ENCODE results near the gene OPTC.
A peak's percentile ranks its signal among the peaks of the same experiment; 100 is the strongest.
"Not testable (repeated sequence)": the region's sequence is repeated elsewhere in the genome, so short reads cannot be mapped to it uniquely, and the experiment has no call there.

The OPTC gene, protein sequence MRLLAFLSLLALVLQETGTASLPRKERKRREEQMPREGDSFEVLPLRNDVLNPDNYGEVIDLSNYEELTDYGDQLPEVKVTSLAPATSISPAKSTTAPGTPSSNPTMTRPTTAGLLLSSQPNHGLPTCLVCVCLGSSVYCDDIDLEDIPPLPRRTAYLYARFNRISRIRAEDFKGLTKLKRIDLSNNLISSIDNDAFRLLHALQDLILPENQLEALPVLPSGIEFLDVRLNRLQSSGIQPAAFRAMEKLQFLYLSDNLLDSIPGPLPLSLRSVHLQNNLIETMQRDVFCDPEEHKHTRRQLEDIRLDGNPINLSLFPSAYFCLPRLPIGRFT

DNA sequence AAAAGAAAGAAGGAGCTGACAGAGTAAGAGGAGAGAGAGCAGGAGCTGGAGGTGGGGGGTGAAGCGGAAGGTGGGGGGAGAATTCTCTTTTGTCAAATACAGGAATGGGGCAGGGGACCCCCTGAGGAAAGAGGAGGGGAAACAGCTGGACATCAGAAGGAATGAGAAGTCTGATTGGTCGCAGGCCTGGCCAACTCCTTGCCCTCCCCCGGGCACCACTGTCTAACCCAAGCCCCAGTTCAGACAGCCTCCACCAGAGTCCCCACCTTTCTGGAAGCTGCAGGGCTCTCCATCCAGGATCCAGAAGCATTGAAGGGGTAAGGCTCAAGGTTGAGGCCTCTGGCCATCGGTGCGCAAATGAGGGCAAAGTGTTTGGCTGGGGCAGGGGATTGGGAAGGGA, at the start of gene OPTC:
TSS of gene OPTC (plus strand) at position 253 of the 400 bp plus-strand sequence. CDS start 1,853 bp downstream, outside the sequence.
- DNase-seq = no peak

DNA sequence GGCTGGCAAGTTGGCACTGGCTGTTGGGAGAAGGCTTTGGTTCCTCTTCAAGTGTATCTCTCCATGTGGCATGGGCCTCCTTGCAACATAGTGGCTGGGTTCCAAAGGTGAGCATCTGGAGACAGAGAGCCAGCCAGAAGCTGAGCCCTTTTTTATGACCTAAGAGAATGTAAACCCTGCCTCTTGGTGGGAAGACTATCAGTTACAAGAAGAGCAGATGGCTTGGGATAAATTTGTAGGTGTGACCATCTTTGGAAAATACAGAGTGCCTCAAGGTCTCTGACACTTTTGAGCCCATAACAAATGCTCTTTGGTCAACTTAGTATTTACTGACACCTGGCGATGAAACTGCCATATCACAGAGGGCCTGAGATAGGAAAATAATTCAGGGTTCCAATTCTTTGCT, 49.8 kb upstream of the OPTC start:
- DNase-seq = no peak

DNA sequence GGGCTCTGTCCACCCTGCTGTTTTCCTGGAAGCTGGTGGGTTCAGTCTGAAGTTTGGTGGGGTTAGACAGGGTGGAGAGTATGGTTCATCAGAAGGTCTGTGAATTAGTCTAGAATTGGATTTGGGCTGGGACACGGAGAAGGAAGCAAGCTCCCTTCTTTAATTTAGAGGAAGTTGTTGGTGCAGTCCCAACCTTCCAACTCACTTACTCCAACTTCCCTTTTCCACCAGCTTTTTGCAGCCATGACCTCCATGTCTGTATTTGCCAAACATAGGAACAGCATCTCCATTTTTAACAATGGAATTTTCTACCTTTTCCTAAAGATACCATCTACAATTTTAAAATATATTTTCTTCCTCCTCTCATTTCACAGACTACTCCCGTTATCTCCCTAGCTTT, 46.8 kb upstream of the OPTC start:
- DNase-seq = no peak

DNA sequence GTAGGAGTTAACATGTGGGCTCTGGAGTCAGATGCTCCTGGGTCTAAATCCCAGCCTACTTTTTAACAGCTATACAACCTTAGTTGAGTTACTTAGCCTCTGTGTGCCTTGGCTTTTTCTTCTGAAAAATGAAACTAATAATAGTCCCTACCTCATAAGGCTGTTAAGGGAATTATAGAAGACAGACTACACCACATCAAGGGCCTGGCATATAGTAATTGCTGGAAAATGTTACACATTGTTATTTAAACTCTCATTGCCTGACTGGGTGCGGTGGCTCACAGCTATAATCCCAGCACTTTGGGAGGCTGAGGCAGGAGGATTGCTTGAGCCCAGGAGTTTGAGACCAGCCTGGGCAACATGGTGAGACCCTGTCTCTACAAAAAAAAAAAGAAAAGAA, 46.4 kb upstream of the OPTC start:
- DNase-seq = not testable (repeated sequence)

DNA sequence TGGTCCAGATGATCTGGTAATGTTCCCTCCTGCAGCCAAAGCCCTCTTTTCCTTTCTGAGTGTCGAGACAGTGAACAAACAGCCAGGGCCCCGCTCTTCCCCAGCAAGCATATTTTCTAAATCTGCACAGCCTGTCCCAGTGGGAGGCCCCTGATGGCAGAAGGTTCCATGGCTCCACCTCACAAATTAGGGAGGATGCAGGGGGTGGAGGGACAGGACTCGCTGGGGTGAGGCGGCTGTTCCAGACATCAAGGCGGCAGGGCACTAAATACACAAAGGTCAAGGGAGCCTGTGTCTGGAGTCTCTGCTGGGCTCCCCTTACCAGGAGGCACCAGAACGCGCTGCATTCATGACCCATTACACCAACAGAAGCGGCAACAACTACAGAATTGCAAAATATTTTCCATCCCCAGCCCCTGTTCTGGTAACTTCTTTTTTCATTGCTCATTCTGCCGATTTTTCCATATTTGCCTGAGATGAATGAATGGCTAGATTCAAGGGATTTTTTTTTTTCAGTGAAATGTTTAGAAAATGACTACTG, 45.4 kb upstream of the OPTC start:
- DNase-seq = no peak

DNA sequence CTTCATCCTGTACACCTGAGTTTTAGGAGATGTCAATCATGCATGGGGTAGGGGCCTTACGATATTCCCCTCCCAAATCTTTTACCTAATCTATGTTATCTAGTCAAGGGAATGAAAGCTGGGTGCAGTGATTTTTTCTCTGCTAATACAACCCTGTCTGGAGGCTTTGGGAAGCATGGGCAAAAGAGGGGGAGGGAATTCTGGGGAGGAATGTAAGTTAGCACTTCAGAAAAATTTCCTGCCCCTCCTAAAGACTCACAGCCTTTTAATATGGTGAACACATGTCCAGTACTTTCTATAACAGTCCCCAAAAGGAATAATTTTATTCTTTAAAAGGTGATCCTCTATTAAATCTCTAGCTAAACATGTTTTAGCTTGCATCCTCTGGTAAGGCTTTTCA, 44.0 kb upstream of the OPTC start:
- no peak for DNase-seq

DNA sequence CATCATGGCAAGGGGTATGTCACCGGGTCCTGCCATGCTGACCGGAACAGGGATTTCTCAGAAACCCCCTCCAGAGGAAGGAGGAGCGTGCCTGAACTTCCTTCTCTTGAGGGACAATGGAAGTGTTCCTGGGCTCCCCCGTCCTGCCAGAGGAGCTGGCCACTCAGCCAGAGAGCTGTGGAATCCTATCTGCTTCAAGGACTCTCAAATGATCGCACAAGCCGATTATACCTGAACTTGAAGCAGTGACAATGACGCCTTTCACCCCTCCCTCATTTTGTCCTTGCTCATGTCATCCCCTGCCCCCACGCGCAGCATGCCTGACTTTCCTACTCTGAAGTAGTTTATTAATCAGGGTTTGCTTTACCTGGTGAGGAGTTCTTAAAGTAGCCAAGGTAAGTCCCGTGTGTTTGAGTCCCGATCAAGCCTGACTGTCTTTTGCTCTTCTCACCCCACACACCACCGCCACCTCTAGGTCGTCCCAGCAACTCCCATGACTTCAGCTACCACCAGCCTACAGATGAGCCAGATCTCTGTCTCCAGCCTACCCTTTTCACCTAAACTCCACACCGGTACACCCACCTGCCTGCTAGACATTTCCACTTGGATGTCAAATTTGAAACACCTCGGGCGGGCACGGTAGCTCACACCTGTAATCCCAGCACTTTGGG, 43.3 kb upstream of the OPTC start:
- no peak for DNase-seq

DNA sequence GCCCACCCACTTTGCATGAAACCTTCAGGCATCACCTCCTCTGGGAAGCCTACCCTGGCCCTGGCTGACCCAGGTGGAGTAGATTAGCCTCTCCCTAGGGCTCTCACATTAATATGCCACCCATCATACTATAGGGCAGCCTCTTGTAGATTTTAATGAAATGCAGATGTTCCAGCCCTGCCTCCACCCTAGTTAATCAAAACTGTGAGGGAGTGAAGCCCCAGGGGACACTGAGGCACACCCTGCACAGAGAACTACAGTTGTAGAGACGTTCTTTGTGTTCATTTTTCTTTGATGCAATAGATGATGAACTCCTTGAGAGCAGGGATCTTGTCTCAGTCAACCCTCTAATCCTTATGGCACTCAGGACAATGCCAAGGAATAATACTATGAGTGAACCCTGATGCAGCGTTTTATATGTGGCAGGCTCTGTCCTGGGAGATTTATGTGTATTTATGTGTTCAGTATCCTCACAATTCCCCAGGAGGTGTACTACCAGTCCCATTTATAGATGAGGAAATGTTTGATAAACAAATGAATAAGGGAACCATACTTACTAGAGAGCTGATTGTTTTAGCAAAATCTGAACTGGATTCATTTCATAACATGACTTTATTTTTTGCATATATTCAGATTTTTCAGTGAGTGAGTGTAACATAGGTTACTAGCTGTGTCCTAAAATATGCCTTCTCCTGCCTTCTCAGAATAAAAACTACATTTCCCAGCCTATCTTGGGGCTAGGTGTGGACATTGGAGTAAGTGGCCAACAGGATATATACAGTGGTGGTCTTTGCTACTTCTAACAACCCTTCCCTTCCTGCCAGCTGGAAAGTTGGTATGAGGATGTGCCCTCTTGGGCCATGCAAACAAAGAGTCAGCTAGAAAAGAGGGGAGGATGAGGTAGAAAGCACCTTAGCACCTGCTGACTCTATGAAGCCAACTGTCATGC, 41.8 kb upstream of the OPTC start:
- no peak for DNase-seq

DNA sequence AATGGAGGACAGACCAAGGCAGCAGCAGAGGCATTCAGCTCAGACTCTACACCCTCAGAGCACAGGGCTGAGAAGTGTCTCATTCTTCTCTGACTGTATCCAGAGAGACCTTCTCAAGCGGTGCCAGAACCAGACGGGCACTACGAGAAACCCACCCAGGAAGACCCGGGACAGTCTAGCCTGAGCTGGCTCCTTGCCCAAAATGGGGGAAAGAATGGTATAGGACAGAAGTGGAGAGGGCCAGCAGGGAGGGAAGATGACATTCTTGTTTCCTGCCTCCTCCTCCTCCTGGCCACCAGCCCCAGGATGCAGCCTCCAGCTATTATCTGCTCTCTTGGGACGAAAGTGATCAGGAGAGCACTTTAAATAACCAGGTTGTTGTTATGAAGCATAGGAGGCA, 40.9 kb upstream of the OPTC start:
- DNase-seq = no peak

DNA sequence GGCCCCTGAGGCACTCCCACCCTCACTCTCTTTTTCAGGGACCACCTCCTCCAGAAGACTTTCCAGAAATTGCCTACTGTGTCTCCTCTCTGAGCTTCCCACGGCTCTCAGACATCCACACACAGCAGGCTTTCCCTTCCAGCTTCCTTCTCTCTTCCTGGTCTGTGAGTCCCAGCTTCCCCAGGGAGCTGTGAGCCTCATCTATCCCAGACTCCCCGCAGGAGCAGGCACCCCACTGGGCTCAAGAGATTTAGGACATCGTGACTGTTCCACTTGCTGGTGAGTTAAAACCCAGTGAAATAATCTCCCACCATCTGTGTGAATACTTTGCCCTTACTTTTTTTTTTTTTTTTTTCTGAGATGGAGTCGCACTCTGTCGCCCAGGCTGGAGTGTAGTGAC, 40.3 kb upstream of the OPTC start:
- no peak for DNase-seq

DNA sequence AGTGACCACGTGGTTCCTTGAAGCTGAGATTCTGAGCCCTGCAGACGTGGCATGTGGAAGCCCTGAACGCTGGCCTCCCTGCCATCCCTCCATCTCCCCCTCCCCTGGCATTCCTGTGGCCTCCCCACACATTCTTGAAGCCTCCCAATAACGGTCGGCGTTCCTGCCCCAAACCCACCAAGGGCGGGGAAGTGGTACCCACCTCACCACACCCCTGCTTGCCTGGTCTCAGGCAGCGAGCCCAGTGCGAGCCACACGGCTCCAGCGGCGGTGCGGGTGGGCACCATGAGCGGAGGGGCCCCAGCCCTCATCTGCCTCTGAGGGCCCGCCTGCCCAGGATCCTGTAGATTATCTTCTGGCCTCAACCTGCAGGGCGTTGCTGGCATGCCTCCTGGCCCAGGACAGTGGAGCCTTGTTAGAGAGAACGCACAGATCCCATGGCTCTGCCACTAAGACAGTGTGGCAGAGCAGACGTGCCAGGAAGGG, 38.9 kb upstream of the OPTC start:
- no peak for DNase-seq

DNA sequence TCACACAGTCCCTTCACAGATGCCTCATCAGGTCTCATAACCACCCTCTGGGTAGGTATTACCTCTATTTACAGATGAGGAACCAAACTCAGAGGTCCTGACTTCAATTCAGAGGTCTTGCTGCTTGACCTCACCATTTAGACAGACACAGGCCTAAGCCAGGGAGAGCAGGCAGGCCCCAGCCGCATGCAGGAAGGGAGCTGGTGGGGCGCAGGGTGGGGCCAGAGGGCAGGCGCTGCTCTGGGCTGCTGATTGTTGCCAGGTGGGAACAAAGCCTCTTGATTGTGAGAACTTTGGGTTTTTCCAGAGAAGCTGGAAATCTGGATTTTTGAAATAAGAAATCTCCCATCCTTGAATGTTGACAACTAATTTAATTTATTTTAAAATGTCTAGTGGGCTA, 38.2 kb upstream of the OPTC start:
- no peak for DNase-seq

DNA sequence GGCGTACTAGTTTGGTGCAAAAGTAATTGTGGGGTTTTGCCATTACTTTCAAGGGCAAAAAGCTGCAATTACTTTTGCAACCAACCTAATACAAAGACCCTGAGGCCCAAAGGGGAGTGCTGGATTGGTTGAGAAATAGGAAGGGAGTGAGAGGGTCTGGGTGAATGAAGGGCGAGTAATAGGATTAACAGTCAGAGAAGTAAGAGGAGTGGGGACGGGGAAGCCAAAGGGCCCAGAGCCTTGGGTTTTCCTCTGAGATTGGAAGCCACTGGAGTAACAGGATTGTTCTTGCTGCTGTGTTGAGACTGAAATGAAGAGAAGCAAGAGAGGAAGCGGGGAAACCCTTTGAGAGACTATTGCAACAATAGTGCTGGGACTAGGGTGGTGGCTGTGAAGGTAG, 37.4 kb upstream of the OPTC start:
- no peak for DNase-seq

DNA sequence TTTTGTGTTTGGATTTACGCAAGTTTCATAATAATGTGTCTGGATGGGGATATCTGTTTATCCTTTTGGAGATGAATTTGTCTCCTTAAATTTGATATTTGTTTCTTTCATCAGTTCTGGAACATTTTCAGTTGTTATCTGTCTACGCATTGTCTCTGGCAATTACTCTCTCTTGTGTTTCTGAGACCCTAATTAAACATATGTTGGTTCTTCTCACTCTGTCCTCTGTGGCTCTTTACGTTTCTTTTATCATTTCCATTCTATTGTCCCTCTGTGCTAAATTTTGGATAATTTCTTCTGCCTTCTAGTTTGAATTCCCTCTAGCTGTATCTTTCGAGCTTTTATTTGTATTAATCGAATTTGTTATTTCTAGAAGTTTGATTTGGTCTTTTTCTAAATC, 35.9 kb upstream of the OPTC start:
- no peak for DNase-seq

DNA sequence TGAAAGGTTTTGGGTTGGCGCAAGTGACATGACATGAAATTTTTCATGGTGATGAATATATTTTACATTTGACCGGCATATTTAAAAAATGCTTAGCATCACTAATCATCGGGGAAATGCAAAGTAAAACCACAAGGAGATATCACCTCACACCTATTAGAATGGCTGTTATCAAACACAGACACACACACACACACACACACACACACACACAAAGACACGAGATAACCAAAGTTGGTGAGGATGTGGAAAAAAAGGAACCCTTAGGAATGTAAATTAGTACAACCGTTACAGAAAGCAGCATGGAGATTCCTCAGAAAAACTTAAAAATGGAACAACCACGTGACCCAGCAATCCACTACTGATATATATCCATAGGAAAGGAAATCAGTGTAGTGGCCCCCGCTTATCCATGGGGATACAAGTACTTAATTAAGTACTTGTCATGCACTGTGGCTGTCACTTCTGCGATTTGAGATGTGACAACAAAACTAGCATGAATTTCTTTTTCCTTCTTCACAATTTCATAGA, 34.2 kb upstream of the OPTC start:
- no peak for DNase-seq

DNA sequence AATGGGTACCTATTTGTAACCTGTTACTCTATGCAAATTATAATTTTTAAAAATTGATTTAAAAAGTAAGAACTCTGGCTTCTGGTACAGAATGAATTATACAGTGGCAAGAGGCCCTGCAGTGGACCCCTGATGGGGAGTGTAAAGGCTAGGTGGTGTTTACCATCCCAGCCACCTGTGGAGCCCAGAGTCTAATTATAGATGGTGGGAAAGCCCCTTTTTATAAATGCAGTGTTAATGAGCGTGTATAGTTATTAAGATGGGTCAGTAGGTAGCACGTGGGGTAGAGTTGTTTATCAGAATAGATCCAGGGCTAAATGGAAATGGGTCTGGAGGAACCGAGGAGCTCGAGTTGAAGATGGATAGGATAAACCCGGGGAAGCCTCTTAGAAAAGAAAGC, 32.2 kb upstream of the OPTC start:
- DNase-seq = no peak

DNA sequence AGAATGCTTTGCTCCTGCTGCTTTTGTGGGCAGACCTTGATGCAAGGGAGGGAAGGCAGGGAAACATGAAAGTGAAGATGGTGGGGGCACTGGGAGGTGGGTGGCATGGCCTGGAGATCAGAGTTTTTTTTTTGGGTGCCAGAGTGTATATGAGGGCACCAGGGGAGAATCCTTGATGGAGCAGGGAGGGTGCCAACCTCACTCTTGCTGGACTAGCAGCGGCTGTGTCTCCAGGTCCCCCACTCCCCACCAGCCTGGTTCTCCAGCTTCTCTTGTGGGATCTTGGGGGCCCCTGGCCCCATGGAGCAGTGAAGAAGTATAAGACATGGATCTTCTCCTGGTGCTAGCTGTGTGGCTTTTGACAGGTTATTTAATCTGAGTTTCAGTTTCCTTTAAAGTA, 31.8 kb upstream of the OPTC start:
- DNase-seq = no peak

DNA sequence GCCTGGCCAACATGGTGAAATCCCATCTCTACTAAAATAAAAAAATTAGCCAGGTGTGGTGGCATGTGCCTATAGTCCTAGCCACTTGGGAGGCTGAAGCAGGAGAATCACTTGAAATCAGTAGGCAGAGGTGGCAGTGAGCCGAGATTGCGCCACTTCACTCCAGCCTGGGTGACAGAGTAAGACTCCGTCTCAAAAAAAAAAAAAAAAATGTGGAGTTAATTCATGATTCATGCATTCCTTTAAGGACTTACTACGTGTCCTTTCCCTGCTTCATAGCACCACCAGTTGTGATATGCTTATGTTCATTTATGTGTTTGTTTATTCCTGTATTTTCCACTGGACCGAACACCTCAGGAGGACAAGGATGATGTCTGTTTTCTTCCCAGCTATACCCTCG, 31.1 kb upstream of the OPTC start:
- DNase-seq = peak; percentile 50

DNA sequence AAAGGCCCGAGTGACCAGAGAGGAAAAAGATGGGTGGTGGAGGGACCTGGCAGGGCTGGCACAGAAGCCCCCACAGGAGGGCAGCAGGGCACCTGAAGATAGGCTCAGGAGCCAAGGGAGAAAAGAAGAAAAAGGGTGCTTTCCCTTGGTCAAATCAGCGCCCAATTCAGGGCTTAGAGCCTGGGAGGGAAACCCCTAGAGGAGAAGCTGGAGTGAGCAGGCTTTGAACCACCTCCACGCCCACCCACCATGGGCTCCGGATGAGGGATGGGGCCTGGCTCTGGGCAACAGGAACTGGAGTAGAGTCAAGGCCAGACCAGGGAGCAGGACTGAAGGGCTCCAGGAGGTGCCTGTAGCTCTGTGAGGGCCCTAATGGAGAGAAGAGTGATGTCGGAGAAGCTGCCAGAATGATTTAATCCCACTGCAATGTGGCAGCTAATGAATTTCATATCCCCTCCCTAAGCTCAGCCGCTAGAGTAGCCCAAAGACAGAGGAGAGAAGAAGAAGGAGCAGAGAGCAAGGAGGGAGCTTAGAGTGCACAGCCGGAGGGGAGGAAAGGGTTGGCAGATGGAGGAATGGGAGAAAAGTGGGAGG, 30.4 kb upstream of the OPTC start:
- no peak for DNase-seq

DNA sequence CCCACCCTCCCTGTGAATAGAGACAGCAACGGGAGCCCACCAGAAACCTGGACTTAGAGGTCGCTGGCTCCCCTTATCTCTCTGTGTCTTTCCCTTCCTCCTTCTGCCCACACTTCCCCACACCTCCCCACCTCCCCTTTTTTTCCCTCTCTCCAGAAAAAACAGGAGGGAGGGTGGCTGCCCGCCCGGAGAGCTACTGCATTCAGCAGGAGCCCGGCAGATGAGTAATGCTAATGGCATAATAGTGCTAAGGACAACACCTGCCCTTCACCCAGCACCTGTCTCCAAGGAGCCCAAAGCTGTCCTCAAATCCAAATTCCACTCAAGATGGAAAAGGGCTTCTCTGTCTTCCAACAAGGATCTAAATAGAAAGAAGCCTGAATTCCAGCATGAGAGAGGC, 29.7 kb upstream of the OPTC start:
- DNase-seq = peak; percentile 29

DNA sequence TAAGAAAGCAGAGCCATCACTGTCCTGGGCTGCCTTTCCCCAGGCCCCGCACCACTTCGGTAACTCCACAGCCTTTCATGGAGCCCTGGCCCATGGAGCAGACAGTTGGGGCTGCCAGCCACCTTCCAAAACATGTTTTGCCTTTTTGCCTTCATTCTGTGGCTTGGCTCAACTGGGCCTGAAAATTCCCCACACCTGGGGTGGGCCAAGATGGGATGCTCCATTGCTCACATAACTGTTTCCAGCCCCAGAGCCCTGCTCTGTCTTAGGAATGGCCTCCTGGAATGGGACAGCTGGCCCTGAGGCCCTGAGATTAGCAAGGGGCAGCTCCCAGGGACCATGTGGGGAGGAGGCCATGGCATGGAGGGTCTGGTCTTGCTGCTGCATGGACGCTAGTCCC, 29.2 kb upstream of the OPTC start:
- DNase-seq = no peak

DNA sequence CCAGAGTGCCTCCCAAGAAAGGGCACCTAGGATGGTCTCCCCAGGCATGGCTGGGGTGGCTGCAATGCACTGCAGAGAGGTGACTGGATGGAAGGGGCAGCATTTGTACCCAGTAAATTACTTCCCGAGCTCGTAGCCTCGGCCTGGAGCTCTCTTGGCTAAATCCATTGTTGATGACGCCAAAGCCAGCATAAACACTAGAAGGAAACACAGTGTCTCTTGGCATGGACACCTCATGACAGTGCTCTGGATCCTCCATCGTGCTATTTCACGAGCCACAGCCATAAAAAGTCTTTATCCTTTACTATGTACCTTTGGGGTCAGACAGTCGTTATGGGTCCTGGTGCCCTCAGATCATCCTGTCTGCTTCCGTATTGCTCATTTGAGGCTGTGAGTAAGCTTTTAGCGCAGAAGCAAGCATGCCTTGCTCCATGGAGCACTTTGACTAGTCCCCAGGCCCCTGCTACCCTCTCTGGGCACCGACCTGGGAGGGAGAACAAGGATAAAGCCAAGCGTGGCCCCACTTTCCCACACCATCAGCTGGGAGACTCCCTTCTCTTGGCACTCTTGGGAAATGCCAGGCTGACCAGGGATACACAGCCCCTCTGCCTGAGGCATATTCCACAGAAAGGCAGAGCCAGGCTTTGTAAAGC, 28.7 kb upstream of the OPTC start:
- no peak for DNase-seq
